Measurements from ENCODE around the gene GFAP.
A peak's percentile ranks its signal among the peaks of the same experiment; 100 is the strongest.

GFAP gene

DNA sequence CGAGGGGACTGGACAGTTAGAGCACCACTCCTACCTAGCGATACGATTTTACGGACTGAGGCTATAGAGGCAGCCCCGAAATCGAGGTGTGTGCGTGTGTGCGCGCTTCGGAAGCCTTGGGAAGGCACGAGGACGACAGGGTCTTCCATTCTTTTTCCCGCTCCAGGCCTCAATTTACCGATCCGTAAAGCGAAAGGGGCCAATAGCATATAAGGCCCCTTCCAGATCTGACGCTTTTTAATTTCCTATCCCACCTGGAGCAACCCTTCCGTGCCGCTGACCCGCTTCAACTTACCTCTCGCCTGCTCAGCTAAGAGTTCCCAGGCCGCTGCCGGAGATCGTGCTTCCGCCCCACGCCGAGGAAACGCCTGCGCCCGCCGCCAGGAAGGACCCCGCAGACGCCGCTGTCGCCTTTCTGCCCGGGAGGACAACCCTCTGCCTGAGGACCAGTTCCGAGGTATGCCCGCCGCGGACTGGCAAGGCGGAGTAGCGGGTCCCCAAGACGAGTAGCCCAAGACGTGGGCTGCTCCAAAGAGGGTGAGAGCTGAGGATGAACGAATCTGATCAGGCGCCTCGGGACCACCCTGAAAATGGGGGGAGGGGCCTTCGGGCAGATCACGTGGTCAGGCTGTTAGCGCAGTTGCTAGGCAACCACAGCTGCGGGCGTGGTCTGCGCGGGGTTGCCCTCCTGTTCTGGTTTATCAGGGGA is 16.1 kb downstream of the GFAP start, which contains the start of gene EFTUD2:
Gene EFTUD2, minus strand, starts transcription at position 372 of the 709 bp plus-strand sequence. CDS start 4,924 bp downstream, outside the sequence.
- no peak for DNase-seq (ENCODE audit: low read depth)

DNA sequence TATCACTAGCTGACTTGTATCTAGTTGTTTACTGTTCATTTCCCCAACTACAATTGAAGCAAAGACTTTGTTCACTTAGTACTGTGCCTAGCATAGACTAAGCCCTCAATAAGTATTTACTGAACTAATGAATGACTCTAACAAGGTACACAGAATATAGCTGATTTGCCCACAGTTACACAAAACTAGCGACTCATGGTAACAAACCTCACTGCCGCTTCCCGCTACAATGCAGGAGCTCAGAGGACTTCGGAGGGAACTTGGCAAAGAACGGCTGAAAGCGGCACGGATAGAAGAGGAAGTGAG is 16.6 kb downstream of the GFAP start:
- no peak for DNase-seq (ENCODE audit: low read depth)

DNA sequence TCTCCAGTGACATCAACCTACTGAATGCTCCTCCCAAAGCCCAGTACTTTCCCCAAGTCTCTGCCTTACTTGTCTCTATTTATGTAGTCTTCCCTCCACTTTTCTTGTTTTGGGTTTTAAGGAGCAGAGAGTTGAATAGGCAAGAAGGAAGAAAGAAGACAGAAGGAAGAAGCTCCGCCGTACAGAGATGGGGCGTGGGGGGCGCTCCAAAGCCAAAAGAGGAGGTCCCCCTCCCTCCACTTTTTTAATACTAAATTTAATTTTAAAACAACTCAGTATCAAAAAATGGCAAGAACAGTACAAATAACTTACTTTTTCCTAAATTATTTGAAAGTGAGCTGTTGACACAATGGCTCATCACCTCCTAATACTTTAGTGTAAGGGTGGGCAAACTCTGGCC is 20.7 kb downstream of the GFAP start:
- no peak for DNase-seq (ENCODE audit: low read depth)

DNA sequence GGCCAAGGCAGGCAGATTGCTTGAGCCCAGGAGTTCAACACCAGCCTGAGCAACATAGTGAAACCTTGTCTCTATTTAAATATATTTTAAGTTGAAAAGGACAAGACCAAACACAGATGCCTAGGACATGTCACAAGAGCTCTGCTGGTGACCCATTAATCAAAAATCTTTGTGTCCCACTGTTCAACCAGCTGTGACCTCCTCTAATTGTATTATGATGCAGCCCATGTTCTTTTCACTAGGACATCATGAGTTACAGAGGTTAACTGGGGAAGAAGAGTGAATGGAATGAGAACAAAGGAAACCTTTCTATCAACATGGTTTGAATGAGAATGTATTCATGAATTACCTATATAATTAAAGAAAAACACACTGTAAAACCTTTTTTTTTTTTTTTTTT is 23.1 kb downstream of the GFAP start:
- no peak for DNase-seq (ENCODE audit: low read depth)

DNA sequence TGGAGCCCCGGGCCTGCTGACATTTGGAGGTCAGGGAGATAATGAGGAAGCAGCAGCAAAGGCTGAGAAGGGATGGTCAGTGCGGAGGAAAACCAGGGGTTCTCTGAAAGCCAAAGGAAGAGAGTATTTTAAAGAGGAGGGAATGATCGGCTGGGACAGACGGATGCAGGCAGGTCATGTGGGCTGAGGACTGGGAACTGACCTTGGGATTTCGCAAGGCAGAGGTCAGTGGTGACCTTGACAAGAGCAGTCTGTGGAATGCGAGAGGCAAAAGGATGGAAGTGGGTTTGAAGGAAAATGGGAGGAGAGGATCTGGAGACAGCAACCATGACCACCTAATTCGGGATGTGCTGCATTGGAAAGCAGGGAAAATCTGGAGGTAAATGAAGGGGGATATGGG is 26.3 kb downstream of the GFAP start:
- no peak for DNase-seq (ENCODE audit: low read depth)

DNA sequence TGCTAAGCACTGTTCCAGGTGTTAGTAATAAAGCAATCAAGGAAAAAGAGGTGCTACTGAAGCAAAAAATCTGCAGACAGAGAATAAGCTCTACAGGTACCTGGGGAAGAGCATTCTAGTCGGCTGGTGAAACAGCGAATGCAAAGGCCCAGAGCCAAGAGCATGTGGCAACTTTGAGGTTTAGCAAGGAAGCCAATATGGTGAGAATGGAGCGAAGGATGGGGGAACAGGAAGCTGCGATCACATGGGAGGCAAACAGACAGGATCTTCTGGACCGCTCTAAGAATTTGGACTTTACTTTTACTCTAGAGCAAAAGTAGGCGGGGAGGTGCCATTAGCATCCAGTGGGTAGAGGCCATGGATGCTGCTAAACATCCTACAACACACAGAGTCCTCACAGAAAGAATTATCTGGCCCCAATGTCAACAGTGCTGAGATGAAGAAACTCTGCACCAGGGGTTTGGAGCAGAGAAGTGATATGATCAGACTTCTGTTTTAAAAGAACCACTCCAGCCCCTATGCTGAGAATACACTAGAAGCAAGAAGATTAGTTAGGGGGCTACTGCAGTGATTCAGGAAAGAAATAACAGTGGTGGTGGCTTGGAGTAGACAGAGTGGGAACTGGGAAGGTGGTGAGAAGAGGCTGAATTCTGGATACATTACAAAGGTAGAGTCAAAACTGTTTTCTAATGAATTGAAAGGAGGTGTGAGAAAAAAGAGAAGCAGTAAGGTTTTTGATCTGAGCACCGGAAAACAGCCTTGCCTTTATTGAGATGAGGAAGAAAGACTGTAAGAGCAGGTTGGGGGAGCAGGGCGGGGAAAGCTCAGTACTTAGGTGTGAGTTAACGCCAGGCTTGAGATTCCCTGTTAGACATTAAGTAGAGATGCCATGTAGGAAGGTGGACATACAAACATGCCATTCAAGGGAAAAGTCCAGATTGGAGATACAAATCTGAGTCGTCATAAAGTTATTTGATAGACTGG is 27.0 kb downstream of the GFAP start:
- DNase-seq (ENCODE audit: low read depth): no peak

DNA sequence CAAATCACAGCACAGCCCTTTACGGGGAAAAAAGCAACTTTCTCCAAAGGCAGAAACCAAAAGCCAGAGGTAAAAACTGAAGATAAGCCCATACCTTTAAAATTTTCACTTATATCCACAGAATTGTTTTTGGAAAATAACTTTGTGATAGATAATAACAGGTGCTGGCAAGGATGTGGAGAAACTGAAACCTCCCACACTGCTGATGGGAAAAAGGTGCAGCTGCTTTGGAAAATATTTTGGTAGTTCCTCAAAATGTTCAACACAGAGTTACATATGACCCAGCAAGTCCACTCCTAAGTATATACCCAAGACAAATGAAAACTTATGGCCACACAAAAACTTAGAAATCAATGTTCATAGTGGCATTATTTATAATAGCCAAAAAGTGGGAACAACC is 28.3 kb downstream of the GFAP start:
- no peak for DNase-seq (ENCODE audit: low read depth)

DNA sequence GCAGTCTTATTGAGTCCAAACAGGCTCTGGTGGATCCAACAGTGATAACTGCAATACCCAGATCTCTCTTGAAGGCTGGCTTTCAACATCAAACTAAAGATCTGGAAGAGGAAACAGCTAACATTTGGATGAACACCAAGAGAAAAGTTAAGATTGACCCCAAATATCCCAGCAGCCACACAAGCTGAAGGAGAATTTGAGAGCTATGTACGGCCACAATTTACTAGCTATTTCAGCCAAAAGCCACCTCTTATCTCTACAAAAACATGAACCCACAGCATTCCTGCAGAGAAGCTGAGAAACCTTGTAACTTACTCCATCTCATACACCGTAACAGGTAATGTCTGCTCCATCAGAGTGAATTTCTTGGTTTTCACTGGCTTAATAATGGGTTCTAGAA is 30.4 kb downstream of the GFAP start:
- no peak for DNase-seq (ENCODE audit: low read depth)

DNA sequence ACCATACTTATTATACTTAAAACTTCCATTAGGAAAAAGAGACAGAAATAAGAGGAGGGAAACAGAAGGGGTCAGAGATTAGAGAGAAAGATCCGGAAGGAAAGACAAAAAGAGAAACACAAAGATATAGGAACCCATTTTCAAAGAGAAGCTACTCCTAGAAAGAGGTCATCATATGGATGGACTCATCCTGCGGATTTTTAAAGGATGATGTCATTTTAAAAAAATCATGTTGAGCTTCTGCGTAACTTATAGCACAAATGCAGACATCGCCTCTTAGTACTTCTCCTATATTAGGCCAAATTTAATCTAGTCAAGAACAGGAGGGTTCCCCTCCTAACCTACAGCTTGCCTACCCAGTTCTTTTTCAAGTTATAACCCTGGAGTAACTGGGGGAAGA is 34.2 kb downstream of the GFAP start:
- no peak for DNase-seq (ENCODE audit: low read depth)

DNA sequence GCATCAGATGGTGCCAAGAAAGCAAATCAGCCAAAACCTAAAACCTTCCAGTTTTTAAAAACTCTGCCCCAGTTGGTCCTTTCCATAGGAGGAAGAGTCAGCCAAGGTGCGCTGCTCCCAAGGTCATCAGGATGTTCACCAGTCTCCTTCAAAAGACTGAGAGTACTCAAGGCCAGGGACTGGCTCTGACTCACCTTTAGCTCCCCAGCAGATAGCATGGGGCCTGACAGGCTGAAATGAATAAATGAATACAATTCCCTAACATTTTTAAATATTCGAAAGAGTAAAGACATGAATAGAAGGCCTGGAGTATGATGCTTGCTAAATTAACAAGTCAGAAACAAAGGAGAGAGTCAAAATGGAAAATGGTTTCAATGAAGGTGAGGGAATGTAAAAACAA is 35.2 kb downstream of the GFAP start:
- DNase-seq (ENCODE audit: low read depth): no peak

DNA sequence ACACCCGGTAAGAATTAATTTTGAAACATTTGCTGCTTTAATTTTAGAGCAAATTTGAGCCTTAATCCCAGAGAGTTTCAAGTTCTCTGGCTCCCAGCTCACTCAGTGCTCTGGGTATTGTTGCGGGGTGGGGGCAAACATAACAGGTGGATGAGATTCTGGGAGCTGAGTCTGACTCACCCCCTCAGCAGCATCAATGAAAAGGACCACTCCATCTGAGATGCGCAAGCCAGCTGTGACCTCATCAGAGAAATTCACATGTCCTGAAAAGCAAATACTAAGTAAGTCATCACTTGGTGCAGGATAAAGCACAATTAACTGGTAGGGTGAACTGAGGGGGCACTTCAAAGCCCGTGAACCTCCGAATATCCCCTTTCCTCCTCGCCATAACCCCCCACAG is 35.9 kb downstream of the GFAP start:
- no peak for DNase-seq (ENCODE audit: low read depth)

DNA sequence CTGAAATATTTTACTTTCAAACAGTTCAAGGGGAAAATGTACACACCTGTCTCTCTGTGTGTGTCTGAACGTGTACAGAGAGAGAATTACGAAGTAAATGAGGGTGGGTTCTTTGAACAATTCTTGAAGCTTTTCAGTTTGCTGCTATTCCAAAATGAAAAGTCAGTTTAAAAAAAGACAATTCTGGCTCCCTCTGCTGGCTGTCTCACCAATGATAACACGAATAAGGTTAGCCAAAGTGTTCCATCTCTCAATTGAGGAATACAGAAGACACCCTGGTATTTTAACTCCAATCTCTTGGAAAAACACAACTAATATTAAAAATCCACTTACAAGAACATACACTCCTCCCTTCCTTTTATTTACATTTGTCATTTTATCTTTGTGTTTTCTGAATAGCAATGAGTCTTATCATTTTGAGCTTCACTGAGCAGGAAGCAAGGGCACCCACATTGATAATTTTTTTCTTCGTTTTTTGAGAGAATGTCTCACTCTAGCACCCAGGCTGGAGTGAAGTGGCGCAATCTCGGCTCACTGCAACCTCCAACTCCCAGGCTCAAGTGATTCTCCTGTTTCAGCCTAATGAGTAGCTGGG is 36.6 kb downstream of the GFAP start:
- DNase-seq (ENCODE audit: low read depth): no peak

DNA sequence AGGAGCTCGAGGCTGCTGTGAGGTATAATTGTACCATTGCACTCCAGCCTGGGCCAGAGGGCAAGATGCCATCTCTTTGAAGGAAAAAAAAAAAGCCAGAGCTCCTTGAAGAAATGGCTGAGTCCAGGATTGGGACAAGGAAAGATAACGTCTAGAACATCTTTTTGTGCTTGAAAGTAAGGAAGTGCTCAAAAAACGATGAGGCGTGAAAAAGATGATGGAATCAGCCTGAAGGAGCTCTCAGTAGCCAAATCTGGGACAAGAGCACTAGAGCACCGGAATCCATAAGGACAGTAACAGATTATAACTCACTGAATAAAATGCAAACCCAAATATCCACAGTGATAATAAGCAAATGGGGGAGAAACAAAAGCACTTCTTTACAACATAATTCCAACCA is 38.2 kb downstream of the GFAP start:
- DNase-seq (ENCODE audit: low read depth): no peak

DNA sequence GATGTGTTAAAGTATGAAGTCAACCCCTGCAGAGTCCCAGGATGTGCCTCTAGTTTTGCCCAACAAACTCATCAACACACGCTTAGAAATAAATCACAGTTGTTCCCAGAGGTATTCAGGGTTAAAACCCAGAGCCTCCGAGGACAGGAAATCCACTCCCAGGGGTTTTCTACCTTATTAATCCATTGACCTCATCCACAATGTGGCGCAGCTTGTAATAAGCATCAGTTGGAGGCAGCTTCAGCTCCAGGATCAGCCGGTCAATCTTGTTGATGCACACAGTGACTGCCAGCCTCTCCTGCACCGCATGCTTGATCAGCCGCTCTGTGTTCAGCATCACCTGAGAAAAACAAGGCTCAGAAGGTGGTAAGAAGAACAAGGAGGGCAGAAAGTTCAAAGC is 39.5 kb downstream of the GFAP start:
- DNase-seq (ENCODE audit: low read depth): no peak

DNA sequence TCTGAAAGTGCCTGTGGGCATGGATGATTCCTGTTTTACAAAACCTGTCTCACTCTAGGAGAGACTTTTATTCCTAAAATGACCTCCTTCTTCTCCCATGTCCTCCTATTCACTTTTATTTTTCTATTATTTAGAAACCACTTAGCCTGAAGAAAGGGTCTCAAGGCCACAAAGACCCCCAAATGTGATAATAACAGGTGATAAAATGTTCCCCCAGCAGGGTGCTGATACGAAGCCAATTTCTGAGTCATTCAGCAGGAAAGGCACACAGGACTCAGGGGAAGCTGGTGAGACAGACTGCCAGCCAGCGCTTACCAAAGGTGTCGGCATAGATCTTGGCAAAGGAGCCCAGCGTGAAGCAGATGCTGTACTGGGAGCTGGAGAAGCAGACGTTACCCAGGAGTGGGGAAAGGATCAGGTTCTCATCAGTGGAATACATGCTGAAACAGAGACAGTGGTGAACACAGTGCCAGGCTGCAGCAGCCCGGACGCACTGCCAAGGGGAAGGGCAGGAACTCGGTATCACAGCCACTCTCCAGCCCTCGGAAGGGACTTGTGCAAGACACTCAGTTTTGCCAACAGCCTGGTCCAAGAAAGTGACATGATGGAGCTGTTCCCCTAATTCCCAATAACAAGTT is 43.0 kb downstream of the GFAP start:
- DNase-seq (ENCODE audit: low read depth): no peak

DNA sequence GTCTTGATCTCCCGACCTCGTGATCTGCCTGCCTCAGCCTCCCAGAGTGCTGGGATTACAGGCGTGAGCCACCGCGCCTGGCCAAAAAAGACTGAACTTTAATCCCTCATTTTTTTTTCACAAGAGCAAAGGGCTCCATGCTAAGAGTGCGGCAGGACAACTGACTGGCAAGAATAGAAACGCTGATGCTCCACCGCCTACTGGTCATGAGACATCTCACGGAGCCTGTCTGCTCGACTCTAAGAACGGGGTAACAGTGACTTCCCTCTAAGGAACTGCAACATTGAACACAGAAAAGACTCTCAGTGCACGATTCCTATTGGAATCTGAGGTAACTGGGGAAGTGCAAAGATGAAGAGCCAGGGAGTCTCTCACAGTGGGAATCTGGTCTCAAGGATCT is 43.7 kb downstream of the GFAP start:
- no peak for DNase-seq (ENCODE audit: low read depth)

DNA sequence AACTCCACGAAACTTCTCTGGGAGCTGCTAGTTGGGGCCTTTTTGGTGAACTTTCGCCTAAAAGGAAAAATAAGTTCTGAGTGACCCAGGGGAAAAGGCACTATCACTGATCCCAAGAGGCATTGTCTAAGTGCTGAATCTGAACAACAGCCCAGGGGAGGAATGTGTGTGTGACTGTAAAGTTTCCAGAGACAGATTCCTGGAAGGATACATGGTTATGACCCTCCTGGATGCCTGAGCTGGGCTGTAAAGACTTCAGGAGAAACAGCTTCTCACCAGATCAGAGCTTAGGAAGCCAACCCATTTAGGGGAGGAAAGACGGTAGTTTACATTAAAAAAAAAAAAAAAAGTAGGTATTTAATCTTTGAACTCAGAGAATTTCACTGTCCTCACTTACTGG is 47.5 kb downstream of the GFAP start:
- no peak for DNase-seq (ENCODE audit: low read depth)

DNA sequence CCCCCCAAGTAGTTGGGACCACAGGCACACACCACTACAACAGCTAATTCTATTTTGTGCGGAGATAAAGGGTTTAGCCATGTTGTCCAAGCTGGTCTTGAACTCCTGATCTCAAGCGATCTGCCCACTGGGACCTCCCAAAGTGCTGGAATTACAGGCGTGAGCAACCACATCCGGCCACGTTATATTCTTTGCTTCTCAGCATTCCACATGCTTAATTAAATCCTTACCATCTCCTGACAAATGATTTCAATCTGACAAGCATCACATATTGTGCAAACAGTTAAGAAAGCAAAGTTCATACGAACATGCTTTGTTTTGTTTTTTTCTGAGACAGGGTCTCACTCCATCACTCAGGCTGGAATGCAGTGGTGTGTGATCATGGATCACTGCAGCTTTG is 49.4 kb downstream of the GFAP start:
- DNase-seq (ENCODE audit: low read depth): no peak

DNA sequence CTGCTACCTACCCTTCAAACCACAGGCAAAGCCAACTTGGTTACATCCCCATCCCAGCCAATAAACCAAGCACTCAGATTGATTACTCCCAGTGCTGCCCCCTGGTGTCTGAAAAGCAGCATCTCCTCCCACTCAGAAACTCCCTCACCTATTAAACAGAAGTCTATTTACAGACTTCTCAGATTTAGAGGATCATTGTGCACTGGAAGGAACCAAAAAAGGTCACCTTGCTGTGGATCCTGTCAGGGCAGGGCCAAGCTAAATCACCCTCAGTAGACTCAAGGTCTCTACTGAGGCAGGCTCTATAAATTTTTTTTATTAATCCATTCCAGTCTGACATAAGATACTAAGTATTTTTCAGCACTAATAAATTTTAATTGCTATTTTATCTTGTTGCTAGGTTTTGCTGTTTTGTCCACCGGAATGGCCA is 50.1 kb downstream of the GFAP start:
- peak; percentile 11 for DNase-seq (ENCODE audit: low read depth)

DNA sequence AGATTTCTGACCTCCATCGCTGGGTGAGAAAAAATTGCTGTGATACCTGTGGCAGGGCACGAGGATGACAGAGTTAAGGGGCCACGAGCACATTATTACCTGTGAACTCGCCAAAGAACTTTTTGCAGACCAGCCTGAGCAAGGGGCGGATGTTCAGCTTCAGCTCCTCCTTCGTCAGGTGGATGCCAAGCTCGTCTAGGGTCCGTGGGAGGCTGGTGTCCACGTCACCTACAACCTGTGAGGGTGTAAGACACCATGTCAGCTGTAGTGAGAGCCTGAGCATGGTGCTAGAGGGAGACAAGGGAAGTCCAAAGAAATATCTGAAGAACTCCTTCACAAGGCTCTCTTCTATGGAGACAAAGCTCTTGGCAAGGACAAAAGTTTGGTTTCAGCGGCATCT is 50.5 kb downstream of the GFAP start:
- no peak for DNase-seq (ENCODE audit: low read depth)

DNA sequence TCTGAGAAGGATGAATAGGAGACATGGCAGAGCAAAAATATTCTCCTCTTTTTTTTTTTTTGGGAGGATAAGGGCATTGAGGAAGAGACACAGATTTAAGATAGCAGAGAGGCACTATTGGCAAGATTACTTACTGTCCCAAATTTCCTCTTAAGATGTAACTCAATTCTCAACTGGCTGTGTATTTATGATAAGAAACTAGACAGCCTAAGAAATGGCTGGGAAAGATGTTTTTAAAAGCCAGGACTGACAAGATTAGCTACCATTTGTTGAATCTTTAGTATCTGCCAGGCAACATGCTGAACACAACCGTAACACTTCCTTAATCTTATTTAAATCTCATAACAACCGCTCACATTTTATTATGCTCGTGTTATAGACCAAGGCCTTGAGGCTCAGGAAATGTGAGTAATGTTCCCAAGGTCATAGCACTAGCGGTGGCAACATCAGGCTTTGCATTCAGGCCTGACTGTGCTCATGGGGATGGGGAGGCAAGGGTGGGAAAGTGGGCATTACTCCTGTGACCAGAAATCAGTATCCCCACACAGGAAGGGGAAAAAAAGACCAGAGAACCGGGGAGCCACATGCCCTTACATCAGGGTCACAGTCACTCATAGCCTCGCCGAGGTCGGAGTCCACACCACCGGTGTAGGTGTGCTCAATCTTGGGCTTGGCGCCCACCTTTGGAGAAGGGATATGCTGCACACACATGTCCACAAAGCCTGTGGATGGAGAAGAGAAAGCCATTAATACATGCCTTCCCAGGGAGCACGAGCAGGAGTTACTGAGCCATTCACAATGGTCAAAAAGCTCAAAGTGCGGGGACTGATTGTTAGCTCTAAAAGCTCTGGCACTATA is 52.0 kb downstream of the GFAP start:
- no peak for DNase-seq (ENCODE audit: low read depth)
